Mucosa of descending colon (tissue), 3 donors: ENCODE measurements around the gene FGF3. TPM values are rescaled to one million over a fixed set of nuclear protein-coding genes. Genes with fewer than 3 reads are reported as not detected.

Experiments used
- ATAC-seq: fragments of 200-7000 bp; cut with Tn5 transposase; one replicate; pipeline ENCODE4 v1.9.1; 2020; ENCODE audit warnings: mild to moderate bottlenecking, moderate library complexity
- DNase-seq, 3 donors: peaks; one replicate each; pipeline ENCODE4 v3.0.0-alpha.2; 2020
- H3K36me3 ChIP-seq: fragments of 200-600 bp; one replicate; pipeline ENCODE4 v1.8.0; 2021; ENCODE audit warnings: low read depth, mild to moderate bottlenecking
- H3K4me1 ChIP-seq: fragments of 200-600 bp; one replicate; pipeline ENCODE4 v1.8.0; 2021; ENCODE audit warnings: low read depth, mild to moderate bottlenecking
- H3K4me3 ChIP-seq: fragments of 200-600 bp; one replicate; pipeline ENCODE4 v1.8.0; 2021; ENCODE audit warnings: mild to moderate bottlenecking
- H3K9me3 ChIP-seq: fragments of 200-600 bp; one replicate; pipeline ENCODE4 v1.8.0; 2021; ENCODE audit warnings: mild to moderate bottlenecking
- intact Hi-C, 2 donors: fragments of 100-400 bp; cut with DNase I in 1 of 2; cut with micrococcal nuclease in 1 of 2; formaldehyde crosslinking; loops; one replicate each; pipeline versions ENCODE4 v1.11.0 to v1.11.1; 2022; cut with DNase I, micrococcal nuclease
- total RNA-seq, 3 donors: library from RNA; stranded (reverse); fragmentation: NEBNext Ultra II Directional in 2 of 3; extraction: Animal tissue kit (Norgen Biotek cat#: 25700) in 2 of 3; gene quantifications; one replicate each; pipeline versions ENCODE4 v1.2.1 to v1.2.4, GENCODE V29; 2021 to 2023
- TF ChIP-seq, protein P1 (sequence below): fragments of 200-600 bp; IDR thresholded peaks from one replicate; pipeline ENCODE4 v1.8.0; 2022; ENCODE audit warnings: antibody characterized with exemption, mild to moderate bottlenecking
- donor health status: DM: no; HTN: no; CAD: no; lungs with moderate emphysema.
- donor health status: DM: no; HTN: no; CAD: no.
- donor health status: DM: no; HTN: yes; CAD: no.

Gene FGF3
- total RNA-seq, 3 donors from 2014 or later: not detected

DNA sequence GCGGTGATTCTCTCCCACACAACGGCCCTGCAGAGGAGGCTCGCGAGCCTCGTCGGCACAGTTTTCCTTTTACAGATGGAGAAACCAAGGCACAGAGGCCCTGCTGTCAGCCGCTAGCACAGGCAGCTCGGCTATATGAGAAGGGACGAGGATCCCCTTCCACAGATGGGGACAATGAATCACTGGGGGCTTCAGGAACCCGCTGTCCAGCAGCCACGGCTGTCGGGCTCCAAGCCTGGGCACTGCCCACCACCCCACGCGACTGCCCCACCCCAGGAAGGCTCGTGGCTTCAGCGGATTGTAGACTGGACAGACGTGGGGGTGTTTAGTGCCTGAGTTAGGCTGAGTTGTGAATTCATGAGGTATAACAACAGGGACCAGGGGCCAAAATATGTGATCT is 17.2 kb upstream of the FGF3 start:
- DNase-seq (no peak), ATAC-seq (no peak)
- H3K4me1 ChIP-seq: no peaks in the 10 kb centered on the region
- H3K9me3 ChIP-seq: no peaks in the 10 kb centered on the region
- H3K36me3 ChIP-seq: no peaks in the 10 kb centered on the region
- TF ChIP-seq, protein P1, sequence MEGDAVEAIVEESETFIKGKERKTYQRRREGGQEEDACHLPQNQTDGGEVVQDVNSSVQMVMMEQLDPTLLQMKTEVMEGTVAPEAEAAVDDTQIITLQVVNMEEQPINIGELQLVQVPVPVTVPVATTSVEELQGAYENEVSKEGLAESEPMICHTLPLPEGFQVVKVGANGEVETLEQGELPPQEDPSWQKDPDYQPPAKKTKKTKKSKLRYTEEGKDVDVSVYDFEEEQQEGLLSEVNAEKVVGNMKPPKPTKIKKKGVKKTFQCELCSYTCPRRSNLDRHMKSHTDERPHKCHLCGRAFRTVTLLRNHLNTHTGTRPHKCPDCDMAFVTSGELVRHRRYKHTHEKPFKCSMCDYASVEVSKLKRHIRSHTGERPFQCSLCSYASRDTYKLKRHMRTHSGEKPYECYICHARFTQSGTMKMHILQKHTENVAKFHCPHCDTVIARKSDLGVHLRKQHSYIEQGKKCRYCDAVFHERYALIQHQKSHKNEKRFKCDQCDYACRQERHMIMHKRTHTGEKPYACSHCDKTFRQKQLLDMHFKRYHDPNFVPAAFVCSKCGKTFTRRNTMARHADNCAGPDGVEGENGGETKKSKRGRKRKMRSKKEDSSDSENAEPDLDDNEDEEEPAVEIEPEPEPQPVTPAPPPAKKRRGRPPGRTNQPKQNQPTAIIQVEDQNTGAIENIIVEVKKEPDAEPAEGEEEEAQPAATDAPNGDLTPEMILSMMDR: no peak
- intact Hi-C loops: no loop called here
- no peak overlapping the region for H3K4me3 ChIP-seq

DNA sequence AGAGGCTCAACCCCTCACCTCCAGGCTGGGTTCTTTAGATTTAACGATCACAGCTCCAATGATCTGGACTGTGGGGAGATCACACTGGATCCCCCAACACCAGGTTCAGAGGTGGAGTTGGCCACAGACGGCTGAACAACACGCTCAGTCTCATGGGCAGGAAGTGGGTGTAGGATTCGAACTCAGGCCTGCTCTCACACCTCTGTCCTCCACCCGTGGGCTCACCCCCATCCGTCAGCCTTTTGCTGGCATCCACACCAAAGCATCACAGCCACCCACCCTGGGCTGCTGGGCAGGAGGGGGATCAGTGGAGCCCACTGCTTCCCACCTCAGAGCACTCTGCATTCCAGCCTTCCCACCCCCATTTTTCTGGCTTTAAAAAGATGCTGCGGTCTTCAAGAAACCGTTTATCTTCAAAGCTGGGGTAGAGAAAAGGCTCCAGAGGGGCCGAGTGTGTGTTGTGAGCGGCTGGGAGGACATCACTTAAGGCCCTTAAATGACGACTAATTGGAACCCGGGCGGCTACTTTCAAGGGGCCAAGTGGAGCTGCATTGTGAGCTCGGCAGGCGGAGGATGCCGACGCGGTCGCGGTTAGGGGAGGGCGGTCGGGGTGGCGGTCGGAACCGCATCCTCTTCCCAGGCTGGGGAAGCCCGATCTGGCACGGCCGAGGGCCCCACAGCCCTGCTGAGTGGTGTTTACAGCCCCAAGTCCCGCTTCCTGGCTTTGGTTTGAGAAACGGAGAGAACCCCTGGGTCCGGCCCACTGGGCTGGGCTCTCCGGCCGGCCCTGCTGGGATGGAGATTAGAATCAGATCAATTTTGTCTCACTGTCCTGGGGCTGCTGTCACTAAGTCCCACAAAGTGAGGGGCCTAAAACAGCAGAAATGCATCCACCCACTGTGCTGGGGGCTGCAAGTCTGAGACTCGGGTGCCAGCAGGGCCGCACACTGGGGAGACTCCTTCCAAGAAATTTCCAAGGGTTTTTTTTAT is 15.9 kb upstream of the FGF3 start:
- ATAC-seq: no peak
- Histone ChIP-seq H3K4me1 (no peaks in the 10 kb centered on the region), H3K4me3 (no peak overlapping the region), H3K9me3 (no peaks in the 10 kb centered on the region), H3K36me3 (no peaks in the 10 kb centered on the region)
- intact Hi-C loops: no loop called here
- TF ChIP-seq, protein P1: no peak
- no peak for DNase-seq

DNA sequence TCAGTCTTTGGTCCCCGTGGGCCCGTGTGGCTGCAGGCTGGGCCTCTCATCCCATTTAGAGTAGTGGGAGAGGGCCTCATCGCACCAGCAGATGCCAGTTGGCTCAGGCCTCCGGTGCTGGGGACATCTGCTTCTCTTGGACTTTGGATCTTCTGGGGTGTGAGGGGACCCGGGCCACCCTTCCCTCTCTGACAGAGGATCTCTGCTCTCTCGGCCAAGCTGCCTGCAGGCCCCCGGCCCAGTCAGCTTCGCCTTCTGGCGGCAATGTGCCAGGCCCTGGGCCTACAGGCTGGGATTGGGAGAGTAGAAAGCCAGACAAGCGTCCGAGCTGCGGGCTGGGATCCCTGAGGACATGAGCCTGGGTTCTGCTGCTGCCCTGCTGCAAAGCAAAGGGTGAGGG is 15.0 kb upstream of the FGF3 start:
- Histone ChIP-seq H3K4me3 (no peak overlapping the region), H3K36me3 (no peaks in the 10 kb centered on the region), H3K9me3 (no peaks in the 10 kb centered on the region), H3K4me1 (peaks cover under 1% of the 10 kb centered on the region)
- TF ChIP-seq, protein P1: no peak
- ATAC-seq (no peak), DNase-seq (no peak)
- intact Hi-C loops: no loop called here

DNA sequence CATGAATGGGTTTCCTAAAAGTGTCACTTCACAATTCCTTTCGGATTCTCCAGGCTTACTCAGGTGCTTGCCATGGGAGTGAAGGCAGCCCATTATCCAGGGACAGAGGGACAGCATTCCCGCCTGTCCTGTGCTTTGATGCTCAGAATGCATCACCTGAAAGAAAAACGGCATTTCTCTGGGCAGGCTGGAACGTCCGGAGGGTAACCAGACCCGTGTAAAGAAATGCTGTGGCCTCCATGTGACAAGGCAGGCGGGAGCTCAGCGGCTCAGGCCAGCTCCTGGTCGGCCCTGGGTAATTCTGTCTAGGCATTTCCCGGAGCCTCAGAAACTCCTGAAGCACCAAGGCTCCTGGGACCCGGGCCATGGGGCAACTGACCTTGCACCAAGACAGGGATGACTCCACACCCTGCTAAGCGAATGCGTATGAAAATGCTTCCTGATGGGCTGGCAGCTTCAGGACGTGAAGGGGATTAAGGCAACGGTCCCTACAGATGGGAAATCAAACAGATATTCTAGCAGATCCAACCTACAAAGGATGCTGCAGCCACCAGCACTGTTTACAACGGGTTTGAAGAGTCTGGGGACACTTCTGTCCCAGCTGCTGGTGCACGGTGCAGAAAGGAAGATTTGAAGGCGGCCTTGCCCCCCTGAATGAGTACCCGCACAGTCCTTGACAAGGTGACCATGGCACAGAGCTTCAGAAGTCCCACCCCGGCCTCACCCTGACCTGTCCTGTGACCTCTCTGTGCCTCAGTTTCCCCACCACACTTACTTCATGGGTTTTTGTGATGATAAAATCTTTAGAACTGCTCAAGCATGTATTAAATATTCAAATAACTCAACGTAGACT is 13.6 kb upstream of the FGF3 start:
- ATAC-seq: no peak
- peaks cover 13% of the 10 kb centered on the region for H3K4me1 ChIP-seq
- no peak for DNase-seq
- H3K4me3 ChIP-seq: no peak overlapping the region
- intact Hi-C loops: no loop called here
- no peaks in the 10 kb centered on the region for H3K36me3 ChIP-seq
- no peaks in the 10 kb centered on the region for H3K9me3 ChIP-seq
- TF ChIP-seq, protein P1: no peak

DNA sequence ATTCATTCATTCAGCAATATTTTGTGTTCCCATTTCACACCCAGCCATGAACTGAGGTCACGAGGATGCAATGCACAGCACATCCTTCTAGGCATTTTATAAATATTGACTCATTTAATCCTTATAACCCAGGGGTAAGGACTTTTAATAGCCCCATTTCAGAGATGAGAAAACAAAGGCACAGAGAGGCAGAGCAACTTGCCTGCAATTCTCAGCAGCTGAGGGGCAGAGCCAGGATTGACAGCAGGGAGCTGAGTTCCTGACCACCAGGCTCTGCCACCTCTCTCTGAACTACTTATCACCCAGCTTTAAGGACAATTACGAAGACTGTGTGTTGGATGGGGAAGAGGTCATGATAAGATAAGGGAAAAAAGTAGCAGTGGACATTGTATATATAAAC is 12.8 kb upstream of the FGF3 start:
- no peak for ATAC-seq
- TF ChIP-seq, protein P1: no peak
- Histone ChIP-seq H3K36me3 (no peaks in the 10 kb centered on the region), H3K9me3 (no peaks in the 10 kb centered on the region), H3K4me3 (no peak overlapping the region), H3K4me1 (peaks cover 13% of the 10 kb centered on the region)
- DNase-seq: no peak
- intact Hi-C loops: no loop called here
